PC-3 (cell line): Measurements from ENCODE around the gene FOXK2. TPM values are rescaled to one million over a fixed set of nuclear protein-coding genes. Genes with fewer than 3 reads are reported as not detected.

Experiments
- ATAC-seq: fragments of 200-7000 bp; cut with Tn5 transposase; 2 replicates; pipeline ENCODE4 v1.9.1; 2020; ENCODE audit warnings: mild to moderate bottlenecking, moderate library complexity
- BruUV-seq: library from RNA; stranded (reverse); fragments of 400-500 nt; replicated peaks from 2 replicates; lab custom pipeline; 2021; lab: Mats Ljungman, UMichigan
- CTCF ChIA-PET: fragments of 300-600 bp; sonication (Branson Sonifier 250); formaldehyde crosslinking; loops from one replicate; lab custom pipeline; 2022; ENCODE audit warnings: antibody characterized with exemption; lab: Charles Lee
- POLR2A ChIA-PET: fragments of 300-600 bp; sonication (Branson Sonifier 250); formaldehyde crosslinking; loops from one replicate; lab custom pipeline; 2022; ENCODE audit warnings: antibody characterized with exemption; ENCODE audit not compliant: unreplicated experiment; lab: Charles Lee
- DNase-seq: peaks from one replicate; pipeline ENCODE4 v3.0.0-alpha.2; 2015
- H2AFZ ChIP-seq: fragments of 300-600 bp; sonication (generic); 2 replicates; pipeline ENCODE4 v1.6.0; 2016; ENCODE audit warnings: antibody characterized with exemption, low read length
- H3F3A ChIP-seq: fragments of 300-600 bp; sonication (generic); one replicate; pipeline ENCODE4 v1.6.0; 2017; ENCODE audit warnings: antibody characterized with exemption, low read length, control low read depth, mild to moderate bottlenecking; ENCODE audit not compliant: unreplicated experiment
- H3K27ac ChIP-seq: fragments of 300-600 bp; sonication (generic); 2 replicates; pipeline ENCODE4 v1.5.1; 2016; ENCODE audit warnings: mild to moderate bottlenecking, low read length
- H3K27me3 ChIP-seq: fragments of 300-600 bp; sonication (generic); 2 replicates; pipeline ENCODE4 v1.6.1; 2016; ENCODE audit warnings: low read length, mixed read lengths
- H3K36me3 ChIP-seq: fragments of 300-600 bp; sonication (generic); 2 replicates; pipeline ENCODE4 v1.6.1; 2016; ENCODE audit warnings: low read depth, mixed run types, low read length, mixed read lengths
- H3K4me1 ChIP-seq: fragments of 300-600 bp; sonication (generic); 2 replicates; pipeline ENCODE4 v1.5.1; 2016; ENCODE audit warnings: low read length; ENCODE audit not compliant: insufficient read depth
- H3K4me2 ChIP-seq: fragments of 300-600 bp; sonication (generic); 2 replicates; pipeline ENCODE4 v1.6.0; 2016; ENCODE audit warnings: low read length
- H3K4me3 ChIP-seq: fragments of 300-600 bp; sonication (generic); 2 replicates; pipeline ENCODE4 v1.5.1; 2016; ENCODE audit warnings: mild to moderate bottlenecking, low read length, mixed read lengths
- H3K79me2 ChIP-seq: fragments of 300-600 bp; sonication (generic); 2 replicates; pipeline ENCODE4 v1.6.1; 2017; ENCODE audit warnings: low read length, mixed read lengths
- H3K9ac ChIP-seq: fragments of 300-600 bp; sonication (generic); 2 replicates; pipeline ENCODE4 v1.6.0; 2016; ENCODE audit warnings: mild to moderate bottlenecking, low read length
- H3K9me2 ChIP-seq: fragments of 300-600 bp; sonication (generic); replicated peaks from 2 replicates; pipeline ENCODE4 v1.6.1; 2016; ENCODE audit warnings: mixed run types, low read length, mixed read lengths
- H3K9me3 ChIP-seq: fragments of 300-600 bp; sonication (generic); 2 replicates; pipeline ENCODE4 v1.6.1; 2016; ENCODE audit warnings: low read length, mixed read lengths
- H4K20me1 ChIP-seq: fragments of 300-600 bp; sonication (generic); 2 replicates; pipeline ENCODE4 v1.6.1; 2016; ENCODE audit warnings: low read length, mixed read lengths
- CTCF ChIP-seq: fragments of 300-600 bp; sonication (generic); conservative IDR thresholded peaks from 2 replicates; pipeline ENCODE4 v1.5.1; 2017; ENCODE audit warnings: antibody characterized with exemption, low read depth, mild to moderate bottlenecking, low read length
- EZH2 ChIP-seq: fragments of 300-600 bp; sonication (generic); IDR thresholded peaks from one replicate; pipeline ENCODE4 v1.6.1; 2017; ENCODE audit warnings: antibody characterized with exemption, mild to moderate bottlenecking, low read length; ENCODE audit not compliant: unreplicated experiment
- EZH2phosphoT487 ChIP-seq: fragments of 300-600 bp; sonication (generic); IDR thresholded peaks from 2 replicates; pipeline ENCODE4 v1.6.1; 2018; ENCODE audit warnings: mild to moderate bottlenecking, antibody characterized with exemption, low read length, borderline replicate concordance
- intact Hi-C: fragments of 100-400 bp; cut with micrococcal nuclease; formaldehyde crosslinking; loops from 2 replicates; pipeline ENCODE4 v1.9.0; 2023
- total RNA-seq: library from RNA; depleted of rRNA; stranded (reverse); fragments of >200 nt; gene quantifications from 2 replicates; pipeline ENCODE4 v1.2.3, GENCODE V29; 2014

Gene FOXK2
- total RNA-seq, 1 experiment from 2014 or later: 60.5 TPM

GRCh38 chr17:82611140-82612058 lies 91.9 kb downstream of the FOXK2 start:
- TF ChIP-seq EZH2phosphoT487 (no peak), EZH2 (no peak), CTCF (no peak)
- Histone ChIP-seq H3K9me3 (no peaks in the 10 kb centered on the region), H3K4me1 (no peaks in the 10 kb centered on the region), H3K36me3 (peaks cover 24% of the 10 kb centered on the region), H3F3A (peaks cover 5% of the 10 kb centered on the region), H4K20me1 (no peaks in the 10 kb centered on the region), H3K27ac (no peak overlapping the region), H3K4me2 (no peak overlapping the region), H3K79me2 (no peaks in the 10 kb centered on the region), H3K4me3 (no peak overlapping the region), H3K9ac (no peak overlapping the region), H3K27me3 (no peaks in the 10 kb centered on the region), H2AFZ (no peak overlapping the region), H3K9me2 (no peaks in the 10 kb centered on the region)
- BruUV-seq: no TSS peak
- no peak for ATAC-seq
- ChIA-PET POLR2A (no interaction called here), CTCF (no interaction called here)
- intact Hi-C loops: no loop called here
- no peak for DNase-seq

GRCh38 chr17:82613283-82614094 lies 94.0 kb downstream of the FOXK2 start:
- Histone ChIP-seq H4K20me1 (no peaks in the 10 kb centered on the region), H3K9me2 (no peaks in the 10 kb centered on the region), H3F3A (peaks cover 5% of the 10 kb centered on the region), H3K36me3 (peaks cover 34% of the 10 kb centered on the region), H3K4me2 (no peak overlapping the region), H3K4me1 (no peaks in the 10 kb centered on the region), H3K27me3 (no peaks in the 10 kb centered on the region), H3K79me2 (no peaks in the 10 kb centered on the region), H2AFZ (no peak overlapping the region), H3K4me3 (no peak overlapping the region), H3K27ac (no peak overlapping the region), H3K9me3 (no peaks in the 10 kb centered on the region), H3K9ac (no peak overlapping the region)
- ChIA-PET CTCF (no interaction called here), POLR2A (no interaction called here)
- TF ChIP-seq CTCF (no peak), EZH2 (no peak), EZH2phosphoT487 (no peak)
- DNase-seq: no peak
- BruUV-seq: no TSS peak
- intact Hi-C loops: no loop called here
- ATAC-seq: peak; percentile 54
